Activated CD4-positive, CD25-positive, alpha-beta regulatory T cell treated with anti-CD3 and anti-CD28 coated beads, Interleukin-2, amount 50 U/mL, for 16 hours (primary cell): ENCODE data around the gene CAVIN1.
"Not testable (repeated sequence)": the region's sequence is repeated elsewhere in the genome, so short reads cannot be mapped to it uniquely, and the experiment has no call there.

Experiments
- DNase-seq: peaks from one replicate; pipeline ENCODE4 v3.0.0-alpha.2; 2020; ENCODE audit warnings: low read depth, low spot score

The CAVIN1 gene

GRCh38 chr17:42422958-42423712 is at the start of gene CAVIN1:
Gene CAVIN1 (minus strand): TSS chr17:42423256. CDS start chr17:42423097, 159 bp downstream.
- no peak for DNase-seq

GRCh38 chr17:42467889-42468288 is 44.8 kb upstream of the CAVIN1 start:
- DNase-seq: no peak

GRCh38 chr17:42463976-42464400 is 40.9 kb upstream of the CAVIN1 start:
- no peak for DNase-seq

GRCh38 chr17:42460371-42460770 is 37.3 kb upstream of the CAVIN1 start:
- no peak for DNase-seq

- no peak for DNase-seq
Observed at GRCh38 chr17:42459801-42460281, 36.8 kb upstream of the CAVIN1 start.

- DNase-seq: no peak
Observed at GRCh38 chr17:42459256-42459800, 36.3 kb upstream of the CAVIN1 start.

GRCh38 chr17:42458497-42459255 is 35.6 kb upstream of the CAVIN1 start, which contains the start of gene ATP6V0A1:
Gene ATP6V0A1 (plus strand): TSS chr17:42458878. CDS start chr17:42460895, 2,017 bp downstream.
- DNase-seq: peak; percentile 75

- no peak for DNase-seq
Observed at GRCh38 chr17:42457107-42457792, 34.2 kb upstream of the CAVIN1 start.

- no peak for DNase-seq
Observed at GRCh38 chr17:42456223-42457106, 33.4 kb upstream of the CAVIN1 start.

GRCh38 chr17:42454987-42455386 is 31.9 kb upstream of the CAVIN1 start:
- not testable (repeated sequence) for DNase-seq

- no peak for DNase-seq
Observed at GRCh38 chr17:42453439-42453838, 30.4 kb upstream of the CAVIN1 start.

GRCh38 chr17:42451270-42451669 is 28.2 kb upstream of the CAVIN1 start:
- not testable (repeated sequence) for DNase-seq

- DNase-seq: not testable (repeated sequence)
Observed at GRCh38 chr17:42449838-42450237, 26.8 kb upstream of the CAVIN1 start.

- not testable (repeated sequence) for DNase-seq
Observed at GRCh38 chr17:42449176-42449575, 26.1 kb upstream of the CAVIN1 start.

- DNase-seq: no peak
Observed at GRCh38 chr17:42442196-42442565, 19.1 kb upstream of the CAVIN1 start.

GRCh38 chr17:42441371-42442195 is 18.5 kb upstream of the CAVIN1 start:
- no peak for DNase-seq

- DNase-seq: no peak
Observed at GRCh38 chr17:42438600-42439567, 15.8 kb upstream of the CAVIN1 start.

GRCh38 chr17:42436391-42436790 is 13.3 kb upstream of the CAVIN1 start:
- no peak for DNase-seq

GRCh38 chr17:42431758-42432161 is 8.7 kb upstream of the CAVIN1 start:
- no peak for DNase-seq
